H1 (cell line): ENCODE measurements around the gene PHF24. TPM values are rescaled to one million over a fixed set of nuclear protein-coding genes. Genes with fewer than 3 reads are reported as not detected.

ENCODE experiments used
- SP4 ChIP-seq: IDR thresholded peaks from 2 replicates; pipeline ENCODE4 v1.6.1; 2012; ENCODE audit warnings: low read length, inconsistent platforms
- TAF7 ChIP-seq: optimal IDR thresholded peaks from 2 replicates; pipeline ENCODE3; 2011; ENCODE audit warnings: low read depth, mild to moderate bottlenecking, inconsistent platforms, low read length, moderate library complexity, borderline replicate concordance
- TBP ChIP-seq: IDR thresholded peaks from 2 replicates; pipeline ENCODE4 v1.6.1; 2011; ENCODE audit warnings: low read depth, low read length, improper control_type of control experiment
- polyA plus RNA-seq, 7 experiments: library from polyadenylated mRNA; depleted of rRNA in 3 of 7; stranded (reverse) in 5 of 7; unstranded in 2 of 7; fragments of >200 nt in 5 of 7; fragments of 200-250 nt in 2 of 7; gene quantifications; 1 replicate in 5 of 7; 2 replicates in 1 of 7; 4 replicates in 1 of 7; pipeline versions ENCODE4 v1.2.1 to v1.2.3, GENCODE V29; 2011 to 2013; ENCODE audit warnings: missing spikeins in 2 of 7, mixed read lengths in 2 of 7
- total RNA-seq: library from RNA; stranded (reverse); fragmentation: NEBNext Ultra II Directional; extraction: Animal tissue kit (Norgen Biotek cat#: 25700); gene quantifications from 2 replicates; pipeline ENCODE4 v1.2.1, GENCODE V29; 2021

PHF24 gene
- total and polyA plus RNA-seq, 2 of the 8 experiments (the other 6 are each of a cell fraction or from before 2014, with no cell fraction given): 0.29 to 0.35 TPM

- peak; percentile 86 for TF ChIP-seq TBP
- TF ChIP-seq SP4: peak; percentile 95
- TF ChIP-seq TAF7: peak; percentile 30
Observed at GRCh38 chr9:34989003-34989945, 31.2 kb downstream of the PHF24 start, which contains the start of gene DNAJB5 (continued).
